ENCODE results near the gene PTGIR. TPM values are rescaled to one million over a fixed set of nuclear protein-coding genes. Genes with fewer than 3 reads are reported as not detected.

Gene PTGIR, protein sequence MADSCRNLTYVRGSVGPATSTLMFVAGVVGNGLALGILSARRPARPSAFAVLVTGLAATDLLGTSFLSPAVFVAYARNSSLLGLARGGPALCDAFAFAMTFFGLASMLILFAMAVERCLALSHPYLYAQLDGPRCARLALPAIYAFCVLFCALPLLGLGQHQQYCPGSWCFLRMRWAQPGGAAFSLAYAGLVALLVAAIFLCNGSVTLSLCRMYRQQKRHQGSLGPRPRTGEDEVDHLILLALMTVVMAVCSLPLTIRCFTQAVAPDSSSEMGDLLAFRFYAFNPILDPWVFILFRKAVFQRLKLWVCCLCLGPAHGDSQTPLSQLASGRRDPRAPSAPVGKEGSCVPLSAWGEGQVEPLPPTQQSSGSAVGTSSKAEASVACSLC
- total RNA-seq, result 0.11 TPM in 1 of 2 replicates, not detected in the other

DNA sequence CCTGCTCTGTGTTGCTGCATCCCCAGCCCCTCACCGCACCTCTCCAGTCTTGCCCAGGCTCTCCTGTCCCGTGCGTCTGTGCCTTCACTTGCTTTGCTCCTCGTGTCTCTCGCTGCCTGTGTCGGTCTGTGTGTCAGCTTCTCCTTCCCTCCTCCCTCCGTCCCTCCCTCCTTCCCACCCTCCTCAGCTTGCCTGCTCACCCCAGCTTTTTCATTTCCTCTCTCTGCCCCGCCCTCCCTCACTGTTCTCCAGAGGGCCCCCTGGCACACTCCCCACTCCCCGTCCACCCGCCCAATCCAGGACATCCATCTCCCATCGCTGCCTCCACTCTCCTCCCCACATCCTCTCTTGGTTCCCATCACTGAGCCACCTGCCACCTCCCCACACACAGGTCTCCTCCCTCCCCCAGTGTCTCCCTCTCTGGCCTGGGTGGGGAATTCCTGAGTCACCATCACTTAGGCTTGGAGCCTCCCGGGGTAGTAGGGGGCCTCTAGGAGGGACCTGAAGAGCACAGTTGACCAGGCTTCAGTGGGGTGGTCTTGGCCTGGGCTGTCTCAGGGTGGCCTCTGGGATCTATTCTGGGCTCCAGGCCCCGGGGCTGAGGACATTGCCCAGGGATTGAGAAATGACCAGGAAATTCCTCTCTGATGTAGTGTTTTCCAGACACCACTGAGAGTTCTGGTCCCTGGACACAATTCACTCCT is at the start of gene PTGIR:
Gene PTGIR (minus strand): TSS at position 132 of the 704 bp plus-strand sequence. CDS start 864 bp downstream, outside the sequence.

DNA sequence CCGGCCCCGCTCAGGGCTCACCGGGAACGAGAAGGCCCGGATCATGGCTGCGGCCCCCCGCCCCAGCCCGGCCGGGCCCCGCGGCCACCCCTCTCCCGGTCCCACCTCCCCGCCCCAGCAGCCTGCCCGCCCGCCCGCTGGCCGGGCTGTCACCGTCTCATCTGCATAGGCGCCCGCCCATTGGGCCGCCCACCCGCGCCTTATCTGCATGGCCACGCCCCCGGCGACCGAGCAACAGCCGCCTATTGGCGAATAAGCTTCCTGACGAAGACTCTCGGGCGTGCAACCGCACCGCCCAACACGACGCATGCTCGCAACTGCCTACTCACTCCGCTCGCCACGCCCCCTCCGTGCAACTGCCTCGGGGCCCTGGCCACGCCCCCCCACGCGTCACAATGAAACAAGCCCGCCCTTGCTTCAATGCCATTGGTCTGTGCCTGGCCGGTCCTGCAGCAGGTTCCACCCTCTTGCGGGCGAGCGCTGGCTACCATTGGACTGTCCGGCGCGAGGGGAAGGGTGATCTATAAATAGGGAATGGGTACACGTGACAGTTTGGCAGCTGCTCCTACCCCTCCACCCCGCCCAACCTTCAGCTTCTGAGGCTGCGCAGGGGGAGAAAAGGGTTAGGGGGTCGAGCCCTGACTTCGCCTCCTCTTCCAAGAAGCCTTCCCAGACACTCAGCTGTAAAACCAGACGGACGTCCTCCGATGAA is 36.3 kb upstream of the PTGIR start, which contains the start of gene DACT3:
Gene DACT3 (minus strand): TSS at position 163 of the 712 bp plus-strand sequence. CDS start 118 bp downstream, at position 45.

GRCh38 chr19:46635920-46636761 is 11.3 kb upstream of the PTGIR start, which contains the start of gene GNG8:
Gene GNG8 (minus strand): TSS chr19:46636202. CDS start chr19:46634682, 1,520 bp downstream.

DNA sequence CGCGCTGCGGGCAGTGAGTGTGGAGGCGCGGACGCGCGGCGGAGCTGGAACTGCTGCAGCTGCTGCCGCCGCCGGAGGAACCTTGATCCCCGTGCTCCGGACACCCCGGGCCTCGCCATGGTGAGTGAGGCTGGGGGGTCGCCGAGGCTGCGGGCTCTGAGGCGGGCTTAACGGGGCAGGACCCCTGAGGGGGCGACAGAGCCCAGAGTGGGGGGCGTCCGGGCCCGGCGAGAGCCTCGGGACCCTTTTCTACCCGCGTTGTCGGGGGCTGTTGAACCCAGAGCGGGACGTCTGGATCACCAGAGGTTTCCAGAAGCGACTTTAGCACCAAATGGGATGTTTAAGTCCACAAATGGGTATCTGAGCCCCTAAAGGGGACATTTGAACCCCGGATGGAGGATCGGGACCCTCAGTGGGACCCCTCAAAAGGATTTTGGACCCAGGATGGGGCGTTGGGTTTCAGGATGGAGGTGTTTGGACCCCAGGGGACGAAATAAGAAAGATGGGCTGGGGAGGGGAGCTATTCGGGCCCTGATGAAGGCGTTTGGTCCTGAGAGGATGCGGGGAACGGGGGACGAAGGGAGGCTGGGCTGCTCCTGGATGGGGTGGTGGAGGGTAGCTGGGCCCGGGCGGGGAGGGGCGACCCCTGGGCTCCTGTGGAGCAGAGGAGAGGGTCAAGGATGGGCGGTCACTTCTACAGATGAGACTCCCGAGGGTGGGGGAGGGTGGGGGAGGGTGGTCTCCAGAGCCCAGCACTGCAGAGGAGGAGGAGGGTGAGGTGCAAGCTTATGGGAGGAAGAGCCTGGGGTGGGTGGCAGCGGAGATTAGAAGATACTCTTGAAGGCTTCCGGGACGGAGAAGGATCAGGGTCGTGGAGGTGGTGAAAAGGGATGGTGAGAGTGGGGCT is 23.3 kb downstream of the PTGIR start, which contains the start of gene CALM3:
Gene CALM3 (plus strand): TSS at position 13 of the 907 bp plus-strand sequence. CDS start 105 bp downstream, at position 118.

Other genes starting within 250 kb of the PTGIR start
- 0.17 and 0.22 TPM in 2 replicates for gene CCDC8, start 211.5 kb downstream of the PTGIR start, total RNA-seq
- not detected in 2 replicates for gene PNMA8C, start 196.2 kb downstream of the PTGIR start, total RNA-seq
- 0.52 TPM in 1 of 2 replicates, not detected in the other for gene PNMA8A, start 153.5 kb downstream of the PTGIR start, total RNA-seq
- under 0.01 TPM in 2 replicates for gene PNMA8B, start 129.2 kb downstream of the PTGIR start, total RNA-seq
- gene CALM3, start 23.8 kb downstream of the PTGIR start, total RNA-seq, result 104 TPM in 2 replicates
- not detected in 2 replicates for gene GNG8, start 11.1 kb upstream of the PTGIR start, total RNA-seq
- gene DACT3, start 36.1 kb upstream of the PTGIR start, total RNA-seq, result 0.09 and 0.11 TPM in 2 replicates
- gene PRKD2, start 92.0 kb upstream of the PTGIR start, total RNA-seq, result 22.0 and 33.1 TPM in 2 replicates
- 7.8 and 10.0 TPM in 2 replicates for gene FKRP, start 121.0 kb upstream of the PTGIR start, total RNA-seq
- gene STRN4, start 121.4 kb upstream of the PTGIR start, total RNA-seq, result 74.6 and 86.6 TPM in 2 replicates
- gene SLC1A5, start 163.5 kb upstream of the PTGIR start, total RNA-seq, result 16.4 and 21.6 TPM in 2 replicates
- gene AP2S1, start 225.8 kb upstream of the PTGIR start, total RNA-seq, result 120 and 160 TPM in 2 replicates
- 22.3 and 22.8 TPM in 2 replicates for gene ARHGAP35, start 235.9 kb upstream of the PTGIR start, total RNA-seq

Measured in dermis lymphatic vessel endothelial cell (primary cell).